IMR-90 (cell line): ENCODE data around the gene PIAS3. TPM values are rescaled to one million over a fixed set of nuclear protein-coding genes. Genes with fewer than 3 reads are reported as not detected.

Experiments
- ATAC-seq: fragments of 200-7000 bp; cut with Tn5 transposase; 2 replicates; pipeline ENCODE4 v1.9.1; 2020; ENCODE audit warnings: low read depth, mild to moderate bottlenecking, moderate library complexity
- BruUV-seq: library from RNA; stranded (reverse); fragments of 400-500 nt; replicated peaks from 2 replicates; lab custom pipeline; 2021; lab: Mats Ljungman, UMichigan
- CTCF ChIA-PET: fragments of 300-600 bp; formaldehyde crosslinking; extraction: SDS; loops from one replicate; lab custom pipeline; 2021; ENCODE audit warnings: antibody characterized with exemption; lab: Yijun Ruan, JAX
- POLR2A ChIA-PET: fragments of 300-600 bp; sonication (Branson Sonifier 250); formaldehyde crosslinking; loops from one replicate; lab custom pipeline; 2022; ENCODE audit warnings: antibody characterized with exemption; ENCODE audit not compliant: unreplicated experiment; lab: Charles Lee
- DNase-seq: peaks from one replicate; pipeline ENCODE4 v3.0.0; 2013
- H2AFZ ChIP-seq: replicated peaks from 2 replicates; pipeline ENCODE3; 2013; ENCODE audit warnings: low read length, mild to moderate bottlenecking; ENCODE audit not compliant: poor library complexity
- H2AK5ac ChIP-seq: 2 replicates; pipeline ENCODE4 v1.6.1; 2013; ENCODE audit warnings: low read depth, low read length, inconsistent platforms
- H2AK9ac ChIP-seq: replicated peaks from 2 replicates; pipeline ENCODE3; 2013; ENCODE audit warnings: mild to moderate bottlenecking, low read depth, low read length, moderate library complexity; ENCODE audit not compliant: poor library complexity
- H2BK120ac ChIP-seq: 2 replicates; pipeline ENCODE4 v1.6.1; 2013; ENCODE audit warnings: low read depth, low read length, inconsistent platforms
- H2BK15ac ChIP-seq: 3 replicates; pipeline ENCODE4 v1.6.1; 2013; ENCODE audit warnings: low read depth, low read length, inconsistent platforms
- H2BK20ac ChIP-seq: 2 replicates; pipeline ENCODE4 v1.6.1; 2013; ENCODE audit warnings: low read depth, mild to moderate bottlenecking, inconsistent platforms, low read length, moderate library complexity
- H2BK5ac ChIP-seq: 2 replicates; pipeline ENCODE4 v1.6.1; 2013; ENCODE audit warnings: mild to moderate bottlenecking, low read depth, low read length, inconsistent platforms; ENCODE audit not compliant: poor library complexity, severe bottlenecking
- H3K14ac ChIP-seq: replicated peaks from 2 replicates; pipeline ENCODE4 v1.6.1; 2013; ENCODE audit warnings: low read depth, low read length, inconsistent platforms
- H3K18ac ChIP-seq: 2 replicates; pipeline ENCODE4 v1.6.1; 2013; ENCODE audit warnings: low read depth, low read length, control low read depth
- H3K23ac ChIP-seq: 2 replicates; pipeline ENCODE4 v1.6.1; 2013; ENCODE audit warnings: low read depth, low read length, inconsistent platforms
- H3K27ac ChIP-seq: 2 replicates; pipeline ENCODE4 v1.5.1; 2013; ENCODE audit warnings: mild to moderate bottlenecking, control low read depth, low read length; ENCODE audit not compliant: insufficient read depth
- H3K27me3 ChIP-seq: 2 replicates; pipeline ENCODE4 v1.6.1; 2013; ENCODE audit warnings: low read length; ENCODE audit not compliant: control insufficient read depth, insufficient read depth
- H3K36me3 ChIP-seq: 2 replicates; pipeline ENCODE4 v1.6.1; 2013; ENCODE audit warnings: low read length, mixed read lengths; ENCODE audit not compliant: control insufficient read depth, insufficient read depth
- H3K4ac ChIP-seq: 2 replicates; pipeline ENCODE4 v1.6.1; 2013; ENCODE audit warnings: low read depth, low read length, inconsistent platforms
- H3K4me1 ChIP-seq: 2 replicates; pipeline ENCODE4 v1.6.1; 2013; ENCODE audit warnings: low read length, mixed read lengths; ENCODE audit not compliant: control insufficient read depth, insufficient read depth
- H3K4me2 ChIP-seq: 2 replicates; pipeline ENCODE4 v1.6.1; 2013; ENCODE audit warnings: low read depth, mild to moderate bottlenecking, control low read depth, low read length, moderate library complexity
- H3K4me3 ChIP-seq: 2 replicates; pipeline ENCODE4 v1.5.1; 2013; ENCODE audit warnings: low read depth, mild to moderate bottlenecking, control low read depth, low read length, moderate library complexity; ENCODE audit not compliant: insufficient read depth
- H3K56ac ChIP-seq: 2 replicates; pipeline ENCODE4 v1.6.1; 2013; ENCODE audit warnings: low read length, inconsistent platforms; ENCODE audit not compliant: insufficient read depth; ENCODE audit errors: extremely low read depth
- H3K79me1 ChIP-seq, 2 experiments: 2 replicates each; pipeline ENCODE4 v1.6.1; 2013; ENCODE audit warnings: low read length in 2 of 2, inconsistent platforms in 1 of 2, low read depth in 1 of 2
- H3K9ac ChIP-seq: 2 replicates; pipeline ENCODE4 v1.6.1; 2013; ENCODE audit warnings: low read depth, low read length, control low read depth
- H3K9me1 ChIP-seq: 2 replicates; pipeline ENCODE4 v1.6.1; 2013; ENCODE audit warnings: low read length, inconsistent platforms; ENCODE audit not compliant: insufficient read depth
- H3K9me3 ChIP-seq: 2 replicates; pipeline ENCODE4 v1.6.1; 2013; ENCODE audit warnings: low read length; ENCODE audit not compliant: control insufficient read depth, insufficient read depth
- H4K20me1 ChIP-seq: 2 replicates; pipeline ENCODE4 v1.6.1; 2013; ENCODE audit warnings: low read length, inconsistent platforms; ENCODE audit not compliant: insufficient read depth
- H4K5ac ChIP-seq: 2 replicates; pipeline ENCODE4 v1.6.1; 2013; ENCODE audit warnings: mild to moderate bottlenecking, low read depth, low read length, control low read depth
- H4K8ac ChIP-seq, 2 experiments: 2 replicates each; pipeline ENCODE4 v1.6.1; 2013; ENCODE audit warnings: low read depth in 2 of 2, low read length in 2 of 2, control low read depth in 1 of 2, inconsistent platforms in 1 of 2
- H4K91ac ChIP-seq: 2 replicates; pipeline ENCODE4 v1.6.1; 2013; ENCODE audit warnings: low read depth, low read length, inconsistent platforms; ENCODE audit not compliant: insufficient read depth
- BHLHE40 ChIP-seq: fragments of 150-350 bp; IDR thresholded peaks from 2 replicates; pipeline ENCODE4 v1.6.1; 2016; ENCODE audit warnings: mild to moderate bottlenecking, low read depth, low read length
- CEBPB ChIP-seq: IDR thresholded peaks from 2 replicates; pipeline ENCODE4 v1.6.1; 2012; ENCODE audit warnings: low read depth, low read length, improper control_type of control experiment
- CTCF ChIP-seq: conservative IDR thresholded peaks from 2 replicates; pipeline ENCODE4 v1.5.1; 2012; ENCODE audit warnings: mild to moderate bottlenecking, low read depth, low read length, improper control_type of control experiment
- MAFK ChIP-seq: IDR thresholded peaks from 2 replicates; pipeline ENCODE4 v1.6.1; 2012; ENCODE audit warnings: low read depth, low read length, improper control_type of control experiment
- MAZ ChIP-seq: IDR thresholded peaks from 2 replicates; pipeline ENCODE4 v1.6.1; 2012; ENCODE audit warnings: low read depth, mild to moderate bottlenecking, low read length, improper control_type of control experiment, moderate library complexity, borderline replicate concordance
- MXI1 ChIP-seq: IDR thresholded peaks from 2 replicates; pipeline ENCODE4 v1.6.1; 2012; ENCODE audit warnings: low read depth, mild to moderate bottlenecking, low read length, moderate library complexity, borderline replicate concordance
- NFE2L2 ChIP-seq: fragments of 150-350 bp; IDR thresholded peaks from 2 replicates; pipeline ENCODE4 v1.6.1; 2016; ENCODE audit warnings: low read depth, mild to moderate bottlenecking, low read length
- POLR2A ChIP-seq: IDR thresholded peaks from 2 replicates; pipeline ENCODE4 v1.6.1; 2012; ENCODE audit warnings: mild to moderate bottlenecking, low read depth, low read length
- RCOR1 ChIP-seq: IDR thresholded peaks from 2 replicates; pipeline ENCODE4 v1.6.1; 2012; ENCODE audit warnings: mild to moderate bottlenecking, low read length, improper control_type of control experiment; ENCODE audit not compliant: insufficient replicate concordance
- RFX5 ChIP-seq: IDR thresholded peaks from 2 replicates; pipeline ENCODE4 v1.8.0; 2012; ENCODE audit warnings: low read depth, mild to moderate bottlenecking, low read length, moderate library complexity
- WGBS, 2 experiments: methylation state at CpG; one replicate each; pipeline versions ENCODE4 v1.1.5 to v1.1.7; 2013; ENCODE audit warnings: missing lambda C conversion rate in 2 of 2; ENCODE audit not compliant: insufficient read length in 1 of 2; ENCODE audit errors: extremely low coverage in 2 of 2; 5-methylcytosine and 5-hydroxymethylcytosine counted together
- dilution Hi-C: fragments of 300-500 bp; cut with HindIII; formaldehyde crosslinking; loops from one replicate; pipeline ENCODE4 v1.14.3; 2018; ENCODE audit warnings: low sequenced_read_pairs; ENCODE audit not compliant: unreplicated experiment
- in situ Hi-C: fragments of 300-500 bp; cut with MboI; formaldehyde crosslinking; loops from 3 replicates; pipeline ENCODE4 v1.14.3; 2019; ENCODE audit warnings: low sequenced_read_pairs, inconsistent platforms, mixed read lengths
- intact Hi-C: fragments of 100-400 bp; cut with micrococcal nuclease; formaldehyde crosslinking; loops from 2 replicates; pipeline ENCODE4 v1.10.0; 2022
- polyA plus RNA-seq, 3 experiments: library from polyadenylated mRNA; depleted of rRNA; stranded (reverse); fragments of >200 nt; gene quantifications; 2 replicates each; pipeline ENCODE4 v1.2.3, GENCODE V29; 2012; ENCODE audit warnings: low replicate concordance in 1 of 3
- total RNA-seq: library from RNA; depleted of rRNA; stranded (reverse); fragments of >200 nt; gene quantifications from 2 replicates; pipeline ENCODE4 v1.2.3, GENCODE V29; 2012

PIAS3 gene
- total and polyA plus RNA-seq, 2 of the 4 experiments (the other 2 are of a cell fraction) = 11.1 to 53.7 TPM

GRCh38 chr1:145887631-145888030 is 28.8 kb upstream of the PIAS3 start:
- Histone ChIP-seq H3K18ac (no peak overlapping the region), H3K27me3 (peaks cover 2% of the 10 kb centered on the region; the same call in 1 of the 2 replicates), H4K91ac (no peak overlapping the region), H4K20me1 (no peaks in the 10 kb centered on the region), H2BK15ac (no peak overlapping the region), H3K14ac (no peak overlapping the region), H3K9me3 (no peaks in the 10 kb centered on the region), H3K4me2 (no peak overlapping the region), H3K4ac (no peak overlapping the region), H4K8ac (no peak overlapping the region), H2BK5ac (no peak overlapping the region), H3K9me1 (peaks cover 7% of the 10 kb centered on the region; the same call in 1 of the 2 replicates), H3K27ac (no peak overlapping the region), H3K4me1 (peaks cover 12% of the 10 kb centered on the region), H3K79me1 (no peaks in the 10 kb centered on the region), H2AK5ac (no peak overlapping the region), H2BK120ac (no peak overlapping the region), H2AK9ac (no peak overlapping the region), H3K4me3 (no peak overlapping the region), H3K9ac (no peak overlapping the region), H3K36me3 (no peaks in the 10 kb centered on the region), H3K23ac (no peak overlapping the region), H2BK20ac (no peak overlapping the region), H3K56ac (no peak overlapping the region), H4K5ac (no peak overlapping the region), H2AFZ (no peak overlapping the region)
- in situ Hi-C loops = no loop called here
- no CpG with 5 or more reads among the region's 5 CpGs for WGBS, 2 experiments
- no TSS peak for BruUV-seq
- intact Hi-C loops = no loop called here
- no peak for TF ChIP-seq RFX5
- TF ChIP-seq MXI1 = no peak
- no peak for TF ChIP-seq BHLHE40
- no peak for TF ChIP-seq RCOR1
- TF ChIP-seq NFE2L2 = no peak
- TF ChIP-seq MAZ = no peak
- no peak for TF ChIP-seq MAFK
- TF ChIP-seq CEBPB = no peak
- no peak for TF ChIP-seq POLR2A
- TF ChIP-seq CTCF = no peak
- ChIA-PET CTCF (no interaction called here), POLR2A (no interaction called here)
- DNase-seq (no peak), ATAC-seq (no peak)
- dilution Hi-C loops = no loop called here
